ENCODE results near the gene SLC27A5.

DNA sequence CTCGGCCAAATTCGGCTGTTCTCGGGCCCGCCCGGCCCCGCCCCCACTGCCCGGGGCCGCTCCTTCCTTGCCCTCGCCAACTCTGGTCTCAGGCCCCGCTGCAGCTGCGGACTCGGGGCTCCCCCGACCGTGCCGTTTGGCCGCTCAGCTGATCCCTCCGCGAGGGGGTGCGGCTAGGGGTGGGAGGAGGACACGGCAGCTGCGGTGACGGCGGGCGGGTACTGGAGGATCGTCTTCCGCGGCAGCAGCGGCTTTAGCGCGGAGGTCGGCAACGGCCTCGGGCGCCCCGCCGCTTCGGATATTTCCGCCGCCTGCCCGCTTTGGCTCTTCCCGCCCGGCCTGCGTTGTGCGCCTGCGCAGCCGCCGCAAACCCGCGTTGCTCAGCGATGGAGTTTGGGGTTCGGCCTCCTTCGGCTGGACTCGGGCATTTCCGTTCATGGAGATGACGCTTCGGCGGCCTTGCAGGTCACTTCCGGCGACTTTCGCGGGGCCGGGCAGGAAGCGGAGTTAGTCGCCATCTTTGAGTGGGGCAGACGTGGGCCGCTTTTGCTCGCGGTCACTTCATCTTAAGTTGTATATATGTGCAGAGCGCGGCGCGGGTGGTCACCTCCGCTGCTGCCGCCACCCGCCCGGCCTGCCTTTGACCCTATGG lies 47.0 kb upstream of the SLC27A5 start:
- peak; percentile 5 for TF ChIP-seq CHD2 (IDR thresholded peaks at IDR 0.05; ENCODE audit: low read length, partially characterized antibody)
- TF ChIP-seq, protein P1, sequence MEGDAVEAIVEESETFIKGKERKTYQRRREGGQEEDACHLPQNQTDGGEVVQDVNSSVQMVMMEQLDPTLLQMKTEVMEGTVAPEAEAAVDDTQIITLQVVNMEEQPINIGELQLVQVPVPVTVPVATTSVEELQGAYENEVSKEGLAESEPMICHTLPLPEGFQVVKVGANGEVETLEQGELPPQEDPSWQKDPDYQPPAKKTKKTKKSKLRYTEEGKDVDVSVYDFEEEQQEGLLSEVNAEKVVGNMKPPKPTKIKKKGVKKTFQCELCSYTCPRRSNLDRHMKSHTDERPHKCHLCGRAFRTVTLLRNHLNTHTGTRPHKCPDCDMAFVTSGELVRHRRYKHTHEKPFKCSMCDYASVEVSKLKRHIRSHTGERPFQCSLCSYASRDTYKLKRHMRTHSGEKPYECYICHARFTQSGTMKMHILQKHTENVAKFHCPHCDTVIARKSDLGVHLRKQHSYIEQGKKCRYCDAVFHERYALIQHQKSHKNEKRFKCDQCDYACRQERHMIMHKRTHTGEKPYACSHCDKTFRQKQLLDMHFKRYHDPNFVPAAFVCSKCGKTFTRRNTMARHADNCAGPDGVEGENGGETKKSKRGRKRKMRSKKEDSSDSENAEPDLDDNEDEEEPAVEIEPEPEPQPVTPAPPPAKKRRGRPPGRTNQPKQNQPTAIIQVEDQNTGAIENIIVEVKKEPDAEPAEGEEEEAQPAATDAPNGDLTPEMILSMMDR (IDR thresholded peaks at IDR 0.05): no peak
- TF ChIP-seq MAZ (IDR thresholded peaks at IDR 0.05; ENCODE audit: borderline replicate concordance, low read depth, low read length): 0 out of 2 replicates have a peak, but pooled peaks have one; percentile 53
- no peak for TF ChIP-seq RFX5 (IDR thresholded peaks at IDR 0.05)
- no peak for TF ChIP-seq REST (IDR thresholded peaks at IDR 0.05)
- no peak for TF ChIP-seq RNF2 (IDR thresholded peaks at IDR 0.05; ENCODE audit: borderline replicate concordance, low read depth)
- peak; percentile 53 for TF ChIP-seq MAX (IDR thresholded peaks at IDR 0.05)
- no peak for TF ChIP-seq EP300 (IDR thresholded peaks at IDR 0.05)
- peak; percentile 68 for TF ChIP-seq POLR2A (IDR thresholded peaks at IDR 0.05; ENCODE audit: low read length)
- no peak for TF ChIP-seq EHF (CRISPR knock-in tag; IDR thresholded peaks at IDR 0.05)

Measured in A549 (cell line).